Measurements from ENCODE around the gene ACOX2. TPM values are rescaled to one million over a fixed set of nuclear protein-coding genes. Genes with fewer than 3 reads are reported as not detected.

The ACOX2 gene
- total RNA-seq, 1 experiment from 2014 or later = 0.85 TPM

DNA sequence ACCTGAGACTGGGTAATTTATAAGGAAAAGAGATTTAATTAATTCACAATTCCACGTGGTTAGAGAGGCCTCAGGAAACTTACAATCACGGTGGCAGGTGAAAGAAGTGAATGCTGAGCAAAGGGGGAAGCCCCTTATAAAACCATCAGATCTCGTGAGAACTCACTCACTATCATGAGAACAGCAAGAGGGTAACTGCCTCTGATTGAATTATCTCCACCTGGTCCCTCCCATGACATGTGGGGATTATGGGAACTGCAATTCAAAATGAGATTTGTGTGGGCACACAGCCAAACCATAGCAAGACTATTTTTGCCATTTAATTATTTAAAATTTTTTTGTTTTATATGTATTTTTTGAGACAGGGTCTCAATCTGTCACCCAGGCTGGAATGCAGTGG lies 72.1 kb downstream of the ACOX2 start:
- WGBS (ENCODE audit: extremely low coverage, insufficient read length, low lambda C conversion rate) = no CpG with 5 or more reads among the region's 3 CpGs
- H3K79me1 ChIP-seq (ENCODE audit: insufficient read depth, low read depth, low read length, poor library complexity, severe bottlenecking) = no peaks in the 10 kb centered on the region

More for the DNA sequence above, 72.1 kb downstream of the ACOX2 start:
- no peak overlapping the region for H2BK120ac ChIP-seq (ENCODE audit: low read depth, low read length, poor library complexity, severe bottlenecking)
- H2AK5ac ChIP-seq (ENCODE audit: insufficient read length, low read length) = no peak overlapping the region
- no peak overlapping the region for H4K91ac ChIP-seq (ENCODE audit: insufficient read length, low read depth, low read length)
- no peak overlapping the region for H4K8ac ChIP-seq (replicated peaks; ENCODE audit: insufficient read length, low read depth, low read length)
- H3K9me3 ChIP-seq (ENCODE audit: control insufficient read depth, low read depth, low read length) = no peaks in the 10 kb centered on the region
- no peak overlapping the region for H2AFZ ChIP-seq (ENCODE audit: low read length)
- H3K27ac ChIP-seq (ENCODE audit: insufficient read length, low read depth, low read length) = no peak overlapping the region
- Mint-ChIP-seq H3K27ac (no peak overlapping the region), H3K4me3 (no peak overlapping the region), H3K9me3 (no peaks in the 10 kb centered on the region), H3K36me3 (ENCODE audit: insufficient read depth in 1 of 3, low read depth in 3 of 3) (no peaks in the 10 kb centered on the region), H3K27me3 (ENCODE audit: low read depth) (no peaks in the 10 kb centered on the region), H3K4me1 (peaks cover 11 to 12% of the 10 kb centered on the region in 2 experiments)
- H3K27me3 ChIP-seq (ENCODE audit: insufficient read depth, low read length) = no peaks in the 10 kb centered on the region
- no peak overlapping the region for H3K18ac ChIP-seq (ENCODE audit: insufficient read length, low read depth, low read length)
- no peak overlapping the region for H4K5ac ChIP-seq (ENCODE audit: insufficient read length, low read depth, low read length)
- no peak overlapping the region for H2BK20ac ChIP-seq (ENCODE audit: low read depth, low read length, poor library complexity, severe bottlenecking)
- no peaks in the 10 kb centered on the region for H3K79me2 ChIP-seq (ENCODE audit: insufficient read depth, low read length)
- no peak overlapping the region for H3K4me2 ChIP-seq (ENCODE audit: insufficient read depth, insufficient read length, low read length)
- no peak overlapping the region for H3K4ac ChIP-seq (ENCODE audit: low read depth, low read length)
- no peak overlapping the region for H3T11ph ChIP-seq (ENCODE audit: low read length)
- H2BK15ac ChIP-seq (ENCODE audit: low read depth, low read length) = no peak overlapping the region
- no peak overlapping the region for H2BK12ac ChIP-seq (ENCODE audit: insufficient read length, low read depth, low read length)
- no peak for DNase-seq
- peaks cover 5% of the 10 kb centered on the region; the same call in 1 of the 2 replicates for H3K4me1 ChIP-seq (ENCODE audit: insufficient read depth, low read length)
- no peak overlapping the region for H3K56ac ChIP-seq (ENCODE audit: insufficient read length, low read depth, low read length)
- TF ChIP-seq, protein P1, sequence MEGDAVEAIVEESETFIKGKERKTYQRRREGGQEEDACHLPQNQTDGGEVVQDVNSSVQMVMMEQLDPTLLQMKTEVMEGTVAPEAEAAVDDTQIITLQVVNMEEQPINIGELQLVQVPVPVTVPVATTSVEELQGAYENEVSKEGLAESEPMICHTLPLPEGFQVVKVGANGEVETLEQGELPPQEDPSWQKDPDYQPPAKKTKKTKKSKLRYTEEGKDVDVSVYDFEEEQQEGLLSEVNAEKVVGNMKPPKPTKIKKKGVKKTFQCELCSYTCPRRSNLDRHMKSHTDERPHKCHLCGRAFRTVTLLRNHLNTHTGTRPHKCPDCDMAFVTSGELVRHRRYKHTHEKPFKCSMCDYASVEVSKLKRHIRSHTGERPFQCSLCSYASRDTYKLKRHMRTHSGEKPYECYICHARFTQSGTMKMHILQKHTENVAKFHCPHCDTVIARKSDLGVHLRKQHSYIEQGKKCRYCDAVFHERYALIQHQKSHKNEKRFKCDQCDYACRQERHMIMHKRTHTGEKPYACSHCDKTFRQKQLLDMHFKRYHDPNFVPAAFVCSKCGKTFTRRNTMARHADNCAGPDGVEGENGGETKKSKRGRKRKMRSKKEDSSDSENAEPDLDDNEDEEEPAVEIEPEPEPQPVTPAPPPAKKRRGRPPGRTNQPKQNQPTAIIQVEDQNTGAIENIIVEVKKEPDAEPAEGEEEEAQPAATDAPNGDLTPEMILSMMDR (conservative IDR thresholded peaks at IDR 0.05) = no peak
- no peak overlapping the region for H2BK5ac ChIP-seq (ENCODE audit: insufficient read length, low read length)
- no peak overlapping the region for H3K14ac ChIP-seq (ENCODE audit: insufficient read depth, low read length)
- no peaks in the 10 kb centered on the region for H4K20me1 ChIP-seq (ENCODE audit: control insufficient read depth, insufficient read depth, insufficient read length)
- no peak overlapping the region for H3K23ac ChIP-seq (ENCODE audit: insufficient read length, low read depth, low read length)
- no peak overlapping the region for H3K9ac ChIP-seq (ENCODE audit: extremely low read depth, insufficient read length, low read length)
- no peaks in the 10 kb centered on the region for H3K23me2 ChIP-seq (ENCODE audit: insufficient read length, low read depth, low read length, poor library complexity, severe bottlenecking)
